ENCODE data around the gene USH2A. TPM values are rescaled to one million over a fixed set of nuclear protein-coding genes. Genes with fewer than 3 reads are reported as not detected.

USH2A gene
- total RNA-seq, 4 donors from 2014 or later = under 0.01 TPM; not detected in 3

DNA sequence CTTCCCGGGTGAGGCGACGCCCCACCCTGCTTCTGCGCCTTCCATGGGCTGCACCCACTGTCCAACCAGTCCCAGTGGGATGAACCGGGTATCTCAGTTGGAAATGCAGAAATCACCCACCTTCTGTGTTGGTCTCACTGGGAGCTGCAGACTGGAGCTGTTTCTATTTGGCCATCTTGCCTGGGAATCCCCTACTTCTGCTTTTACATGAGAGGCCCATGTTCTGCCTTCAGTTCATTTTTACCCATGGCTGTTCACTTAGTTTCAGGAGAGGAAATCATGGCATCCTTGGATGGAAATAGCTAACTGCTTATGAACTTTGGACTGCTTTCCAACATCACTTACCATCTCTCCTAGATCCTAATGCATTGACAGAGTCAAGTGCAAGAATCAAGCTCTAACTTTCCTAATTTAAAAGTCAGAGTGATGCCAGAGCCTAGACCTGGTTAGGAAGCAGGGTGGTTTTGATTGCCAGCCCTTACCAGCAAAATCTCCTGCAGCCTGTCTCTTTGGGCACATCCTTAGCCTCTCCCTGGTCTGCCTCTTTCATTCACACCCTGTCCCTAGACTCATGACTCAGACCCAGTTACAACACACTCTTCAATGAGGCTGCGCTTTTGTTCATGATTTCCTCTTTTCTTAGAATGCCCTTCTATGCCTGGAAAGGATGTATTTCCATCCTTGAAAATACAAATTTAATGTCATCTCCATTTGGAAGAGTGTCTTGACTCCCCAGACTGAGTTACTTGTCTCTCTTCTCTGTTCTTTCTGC lies 719.0 kb downstream of the USH2A start:
- H3K36me3 ChIP-seq = no peaks in the 10 kb centered on the region
- 54 to 81% methylated on average over 3 to 5 of the region's 6 CpGs for WGBS, 2 donors (ENCODE audit: low coverage in 1 of 2)
- in situ Hi-C loops (cut with MboI; ENCODE audit: low pct_ligation_motif_present in 1 of 4, low pct_unique_long_range_greater_than_20kb in 1 of 4, low sequenced_read_pairs in 3 of 4) (no loop called here), intact Hi-C loops (cut with DNase I; ENCODE audit: low total_unique reads) (no loop called here)
- no peaks in the 10 kb centered on the region for H3K9me3 ChIP-seq
- no peak overlapping the region for H3K4me3 ChIP-seq
- DNase-seq = no peak
- TF ChIP-seq POLR2AphosphoS5 (IDR thresholded peaks at IDR 0.05) = no peak
- no peak for TF ChIP-seq EP300 (IDR thresholded peaks at IDR 0.05; ENCODE audit: low read depth)
- no peak for TF ChIP-seq POLR2A (IDR thresholded peaks at IDR 0.05)
- TF ChIP-seq, protein P1, sequence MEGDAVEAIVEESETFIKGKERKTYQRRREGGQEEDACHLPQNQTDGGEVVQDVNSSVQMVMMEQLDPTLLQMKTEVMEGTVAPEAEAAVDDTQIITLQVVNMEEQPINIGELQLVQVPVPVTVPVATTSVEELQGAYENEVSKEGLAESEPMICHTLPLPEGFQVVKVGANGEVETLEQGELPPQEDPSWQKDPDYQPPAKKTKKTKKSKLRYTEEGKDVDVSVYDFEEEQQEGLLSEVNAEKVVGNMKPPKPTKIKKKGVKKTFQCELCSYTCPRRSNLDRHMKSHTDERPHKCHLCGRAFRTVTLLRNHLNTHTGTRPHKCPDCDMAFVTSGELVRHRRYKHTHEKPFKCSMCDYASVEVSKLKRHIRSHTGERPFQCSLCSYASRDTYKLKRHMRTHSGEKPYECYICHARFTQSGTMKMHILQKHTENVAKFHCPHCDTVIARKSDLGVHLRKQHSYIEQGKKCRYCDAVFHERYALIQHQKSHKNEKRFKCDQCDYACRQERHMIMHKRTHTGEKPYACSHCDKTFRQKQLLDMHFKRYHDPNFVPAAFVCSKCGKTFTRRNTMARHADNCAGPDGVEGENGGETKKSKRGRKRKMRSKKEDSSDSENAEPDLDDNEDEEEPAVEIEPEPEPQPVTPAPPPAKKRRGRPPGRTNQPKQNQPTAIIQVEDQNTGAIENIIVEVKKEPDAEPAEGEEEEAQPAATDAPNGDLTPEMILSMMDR (IDR thresholded peaks at IDR 0.05) = no peak
- H3K27me3 ChIP-seq = no peaks in the 10 kb centered on the region
- H3K4me1 ChIP-seq = no peaks in the 10 kb centered on the region
- no peak overlapping the region for H3K27ac ChIP-seq

DNA sequence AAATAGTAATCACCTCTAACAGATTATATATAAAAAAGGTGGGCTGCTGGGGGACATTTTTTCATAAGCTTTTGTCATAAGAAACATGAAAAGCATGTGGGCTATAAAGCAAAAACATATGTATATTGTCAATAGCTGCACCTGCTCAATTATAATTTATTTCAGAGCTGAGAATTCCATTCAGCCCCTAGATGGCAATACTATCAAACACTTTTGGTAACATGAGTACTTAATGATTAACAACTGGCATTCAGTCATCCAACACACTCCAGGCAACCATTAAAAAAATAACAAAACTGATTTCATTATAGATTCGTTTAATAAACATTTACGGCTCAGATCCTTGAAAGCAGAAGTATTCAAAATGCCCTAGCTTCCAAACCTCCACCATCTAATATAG lies 741.0 kb downstream of the USH2A start:
- in situ Hi-C loops (cut with MboI; ENCODE audit: low pct_ligation_motif_present in 1 of 4, low pct_unique_long_range_greater_than_20kb in 1 of 4, low sequenced_read_pairs in 3 of 4) = no loop called here
- Histone ChIP-seq H3K27ac (no peak overlapping the region), H3K27me3 (no peaks in the 10 kb centered on the region), H3K4me3 (no peak overlapping the region), H3K36me3 (no peaks in the 10 kb centered on the region), H3K9me3 (no peaks in the 10 kb centered on the region), H3K4me1 (no peaks in the 10 kb centered on the region)
- TF ChIP-seq, protein P1 (IDR thresholded peaks at IDR 0.05) = no peak
- no peak for TF ChIP-seq EP300 (IDR thresholded peaks at IDR 0.05; ENCODE audit: low read depth)
- no peak for TF ChIP-seq POLR2A (IDR thresholded peaks at IDR 0.05)
- no peak for TF ChIP-seq POLR2AphosphoS5 (IDR thresholded peaks at IDR 0.05)
- WGBS, 2 donors (ENCODE audit: low coverage in 1 of 2) = 64 to 69% methylated on average over 2 of the region's 2 CpGs
- no peak for DNase-seq
- intact Hi-C loops (cut with DNase I; ENCODE audit: low total_unique reads) = no loop called here

DNA sequence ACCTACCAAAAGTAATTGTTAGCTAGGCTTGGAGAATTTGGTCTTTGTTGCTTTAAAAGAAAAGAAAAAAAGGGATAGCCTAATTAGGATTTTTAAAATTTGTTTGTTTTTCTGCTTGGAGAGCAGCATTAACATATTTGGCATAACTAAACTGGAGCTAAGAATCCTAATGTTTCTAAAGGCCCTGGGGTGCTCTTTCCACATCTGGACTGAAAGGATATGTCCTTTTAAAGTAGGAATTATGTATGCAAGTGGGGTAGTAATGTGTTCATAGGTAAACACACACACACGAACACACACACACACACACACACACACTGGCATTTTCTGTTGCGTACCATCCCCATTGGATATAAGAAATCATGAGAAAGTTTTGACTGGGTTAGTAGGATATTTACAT lies 742.2 kb downstream of the USH2A start:
- Histone ChIP-seq H3K27ac (no peak overlapping the region), H3K36me3 (no peaks in the 10 kb centered on the region), H3K4me1 (no peaks in the 10 kb centered on the region), H3K27me3 (no peaks in the 10 kb centered on the region), H3K4me3 (no peak overlapping the region), H3K9me3 (no peaks in the 10 kb centered on the region)
- no peak for DNase-seq
- TF ChIP-seq EP300 (IDR thresholded peaks at IDR 0.05; ENCODE audit: low read depth) (no peak), POLR2AphosphoS5 (IDR thresholded peaks at IDR 0.05) (no peak), POLR2A (IDR thresholded peaks at IDR 0.05) (no peak)
- TF ChIP-seq, protein P1 (IDR thresholded peaks at IDR 0.05) = no peak
- in situ Hi-C loops (cut with MboI; ENCODE audit: low pct_ligation_motif_present in 1 of 4, low pct_unique_long_range_greater_than_20kb in 1 of 4, low sequenced_read_pairs in 3 of 4) (no loop called here), intact Hi-C loops (cut with DNase I; ENCODE audit: low total_unique reads) (no loop called here)
- 63 to 70% methylated on average over 2 of the region's 2 CpGs for WGBS, 2 donors (ENCODE audit: low coverage in 1 of 2)

GRCh38 chr1:215679231-215679630 lies 744.0 kb downstream of the USH2A start:
- Histone ChIP-seq H3K4me1 (no peaks in the 10 kb centered on the region), H3K27me3 (no peaks in the 10 kb centered on the region), H3K36me3 (no peaks in the 10 kb centered on the region), H3K9me3 (no peaks in the 10 kb centered on the region), H3K27ac (no peak overlapping the region), H3K4me3 (no peak overlapping the region)
- in situ Hi-C loops (cut with MboI; ENCODE audit: low pct_ligation_motif_present in 1 of 4, low pct_unique_long_range_greater_than_20kb in 1 of 4, low sequenced_read_pairs in 3 of 4) (no loop called here), intact Hi-C loops (cut with DNase I; ENCODE audit: low total_unique reads) (no loop called here)
- DNase-seq = no peak
- 87% methylated on average over 3 of the region's 3 CpGs; no CpG with 5 or more reads in 1 of the 2 donors for WGBS, 2 donors (ENCODE audit: low coverage in 1 of 2)
- TF ChIP-seq POLR2AphosphoS5 (IDR thresholded peaks at IDR 0.05) = no peak
- TF ChIP-seq, protein P1 (IDR thresholded peaks at IDR 0.05) = no peak

Measured in transverse colon (tissue), 4 donors.